Stomach (tissue), 4 donors: ENCODE data around the gene SYT3.

ENCODE experiments used
- EP300 ChIP-seq: sonication (generic); formaldehyde crosslinking; IDR thresholded peaks from one replicate; pipeline ENCODE4 v1.6.1; 2017; ENCODE audit warnings: antibody characterized with exemption
- POLR2AphosphoS5 ChIP-seq, 3 donors: sonication (generic); formaldehyde crosslinking; IDR thresholded peaks; one replicate each; pipeline ENCODE4 v1.6.1; 2016; ENCODE audit warnings: antibody characterized with exemption in 3 of 3
- TF ChIP-seq, protein P1 (sequence below), 7 experiments: fragments of 450-650 bp in 4 of 7; fragments of 200-600 bp in 3 of 7; sonication (generic) in 3 of 7; IDR thresholded peaks; one replicate each; pipeline ENCODE4 v1.5.1; 2016 to 2019; ENCODE audit warnings: antibody characterized with exemption in 7 of 7, control low read depth in 2 of 7, mild to moderate bottlenecking in 1 of 7

DNA sequence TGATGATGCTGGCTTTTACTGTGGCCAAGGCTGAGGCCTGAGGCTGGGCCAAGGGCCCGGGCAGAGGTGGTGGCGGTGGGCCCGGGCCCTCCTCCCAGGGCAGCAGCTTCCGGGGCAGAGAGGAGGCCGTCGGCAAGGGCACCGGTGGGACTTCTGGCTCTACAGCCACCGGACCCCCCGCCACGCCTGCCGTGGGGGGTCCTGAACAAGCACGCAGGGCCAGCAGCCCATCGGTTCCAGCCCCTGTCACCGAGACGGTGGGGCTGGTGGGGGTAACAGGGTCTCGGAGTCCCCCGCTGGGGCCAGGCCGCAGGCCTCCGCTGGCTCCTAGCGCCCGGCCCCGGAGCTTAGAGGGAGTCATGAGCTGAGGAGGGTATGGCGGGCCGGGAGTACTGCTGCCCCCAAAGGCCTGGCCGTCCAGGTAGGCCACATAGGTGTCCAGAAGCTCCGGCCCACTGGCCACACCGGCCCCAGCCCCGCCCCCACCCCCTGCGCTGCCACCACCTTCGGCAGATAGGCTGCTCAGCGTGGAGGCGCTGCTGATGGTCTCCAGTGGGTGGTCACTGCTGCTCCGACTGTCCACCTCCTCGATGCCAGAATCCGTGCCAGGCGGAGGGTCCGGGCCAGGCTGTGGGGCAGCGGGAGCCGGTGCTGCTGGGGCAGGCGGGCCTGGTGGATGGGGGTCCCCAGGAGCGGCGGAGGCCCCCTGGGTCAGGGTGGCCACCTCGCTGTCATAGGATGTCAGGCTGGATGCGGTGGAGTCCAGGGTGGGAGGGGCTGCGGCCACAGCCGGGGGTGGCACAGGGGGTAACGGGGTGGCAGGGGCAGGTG lies 26.9 kb upstream of the SYT3 start:
- TF ChIP-seq, protein P1, sequence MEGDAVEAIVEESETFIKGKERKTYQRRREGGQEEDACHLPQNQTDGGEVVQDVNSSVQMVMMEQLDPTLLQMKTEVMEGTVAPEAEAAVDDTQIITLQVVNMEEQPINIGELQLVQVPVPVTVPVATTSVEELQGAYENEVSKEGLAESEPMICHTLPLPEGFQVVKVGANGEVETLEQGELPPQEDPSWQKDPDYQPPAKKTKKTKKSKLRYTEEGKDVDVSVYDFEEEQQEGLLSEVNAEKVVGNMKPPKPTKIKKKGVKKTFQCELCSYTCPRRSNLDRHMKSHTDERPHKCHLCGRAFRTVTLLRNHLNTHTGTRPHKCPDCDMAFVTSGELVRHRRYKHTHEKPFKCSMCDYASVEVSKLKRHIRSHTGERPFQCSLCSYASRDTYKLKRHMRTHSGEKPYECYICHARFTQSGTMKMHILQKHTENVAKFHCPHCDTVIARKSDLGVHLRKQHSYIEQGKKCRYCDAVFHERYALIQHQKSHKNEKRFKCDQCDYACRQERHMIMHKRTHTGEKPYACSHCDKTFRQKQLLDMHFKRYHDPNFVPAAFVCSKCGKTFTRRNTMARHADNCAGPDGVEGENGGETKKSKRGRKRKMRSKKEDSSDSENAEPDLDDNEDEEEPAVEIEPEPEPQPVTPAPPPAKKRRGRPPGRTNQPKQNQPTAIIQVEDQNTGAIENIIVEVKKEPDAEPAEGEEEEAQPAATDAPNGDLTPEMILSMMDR (IDR thresholded peaks at IDR 0.05) = no peak
- TF ChIP-seq EP300 (no peak), POLR2AphosphoS5 (IDR thresholded peaks at IDR 0.05) (no peak)
